NCI-H460 (cell line): ENCODE results near the gene C2orf42. TPM values are rescaled to one million over a fixed set of nuclear protein-coding genes. Genes with fewer than 3 reads are reported as not detected.
"Not testable (repeated sequence)": the region's sequence is repeated elsewhere in the genome, so short reads cannot be mapped to it uniquely, and the experiment has no call there.

ENCODE experiments used
- DNase-seq: peaks from one replicate; pipeline ENCODE4 v3.0.0-alpha.2; 2016; ENCODE audit warnings: low read depth; ENCODE audit errors: extremely low read depth
- total RNA-seq: library from RNA; depleted of rRNA; stranded (reverse); fragments of >200 nt; shearing (Covaris generic); gene quantifications from 2 replicates; pipeline ENCODE4 v1.2.3, GENCODE V29; 2014

C2orf42 gene
- total RNA-seq, 1 experiment from 2014 or later = 15.6 TPM

GRCh38 chr2:70133491-70134322 is 57.1 kb downstream of the C2orf42 start:
- DNase-seq = no peak

GRCh38 chr2:70133127-70133452 is 57.7 kb downstream of the C2orf42 start:
- DNase-seq = no peak

GRCh38 chr2:70132244-70133126 is 58.3 kb downstream of the C2orf42 start:
- peak; percentile 46 for DNase-seq

GRCh38 chr2:70131344-70132143 is 59.3 kb downstream of the C2orf42 start:
- DNase-seq = not testable (repeated sequence)

GRCh38 chr2:70128005-70128404 is 62.8 kb downstream of the C2orf42 start:
- no peak for DNase-seq

GRCh38 chr2:70126413-70126812 is 64.4 kb downstream of the C2orf42 start:
- DNase-seq = no peak

- no peak for DNase-seq
These were observed 65.3 kb downstream of the C2orf42 start for GRCh38 chr2:70125498-70125898.

GRCh38 chr2:70124983-70125480 is 65.8 kb downstream of the C2orf42 start:
- DNase-seq = peak; percentile 25

- no peak for DNase-seq
These were observed 67.0 kb downstream of the C2orf42 start for GRCh38 chr2:70123829-70124116.

- no peak for DNase-seq
These were observed 67.6 kb downstream of the C2orf42 start for GRCh38 chr2:70123051-70123828.

- no peak for DNase-seq
These were observed 68.3 kb downstream of the C2orf42 start for GRCh38 chr2:70122470-70122869.

- no peak for DNase-seq
These were observed 69.0 kb downstream of the C2orf42 start for GRCh38 chr2:70121627-70122372.

- DNase-seq = no peak
These were observed 71.9 kb downstream of the C2orf42 start for GRCh38 chr2:70118798-70119454.

- DNase-seq = no peak
These were observed 73.8 kb downstream of the C2orf42 start for GRCh38 chr2:70116936-70117552.

GRCh38 chr2:70115646-70116442 is 75.0 kb downstream of the C2orf42 start:
- DNase-seq = no peak

- DNase-seq = no peak
These were observed 77.3 kb downstream of the C2orf42 start for GRCh38 chr2:70113359-70114070.
